ENCODE results near the gene SPATA6L. TPM values are rescaled to one million over a fixed set of nuclear protein-coding genes. Genes with fewer than 3 reads are reported as not detected.

SPATA6L gene
- total and polyA plus RNA-seq, 2 of the 4 experiments (the other 2 are of a cell fraction): 0.18 to 0.84 TPM

GRCh38 chr9:4630836-4631235, 35.4 kb downstream of the SPATA6L start:
- no peaks in the 10 kb centered on the region for H4K20me1 ChIP-seq (ENCODE audit: insufficient read depth, low read length)
- H3K27ac ChIP-seq (ENCODE audit: insufficient read depth, low read length): no peak overlapping the region
- H4K8ac ChIP-seq (ENCODE audit: low read depth in 2 of 2, low read length in 2 of 2): no peak overlapping the region
- H3K56ac ChIP-seq (ENCODE audit: extremely low read depth, insufficient read depth, low read length): no peak overlapping the region
- H3K27me3 ChIP-seq (ENCODE audit: control insufficient read depth, insufficient read depth, low read length): no peaks in the 10 kb centered on the region; the same call in none of the 2 replicates
- H3K23ac ChIP-seq (ENCODE audit: low read depth, low read length): no peak overlapping the region
- no peaks in the 10 kb centered on the region for H3K4me1 ChIP-seq (ENCODE audit: control insufficient read depth, insufficient read depth, low read length)
- H3K79me1 ChIP-seq (ENCODE audit: low read depth in 1 of 2, low read length in 2 of 2): no peaks in the 10 kb centered on the region
- H2AK5ac ChIP-seq (ENCODE audit: low read depth, low read length): no peak overlapping the region
- no peak overlapping the region for H4K5ac ChIP-seq (ENCODE audit: low read depth, low read length)
- no CpG with 5 or more reads among the region's 2 CpGs for WGBS, 2 experiments (ENCODE audit: extremely low coverage in 2 of 2, insufficient read length in 1 of 2)
- DNase-seq (no peak), ATAC-seq (ENCODE audit: low read depth) (no peak)
- BruUV-seq (replicated peaks): no TSS peak
- ChIA-PET CTCF (no interaction called here), POLR2A (ENCODE audit: unreplicated experiment) (no interaction called here)
- H2BK5ac ChIP-seq (ENCODE audit: low read depth, low read length, poor library complexity, severe bottlenecking): no peak overlapping the region
- no peak overlapping the region for H3K4me3 ChIP-seq (ENCODE audit: insufficient read depth, low read depth, low read length)
- no peak overlapping the region for H3K4me2 ChIP-seq (ENCODE audit: low read depth, low read length)
- no peak overlapping the region for H2BK15ac ChIP-seq (ENCODE audit: low read depth, low read length)
- no peaks in the 10 kb centered on the region for H3K9me1 ChIP-seq (ENCODE audit: insufficient read depth, low read length)
- no peak overlapping the region for H2AK9ac ChIP-seq (replicated peaks; ENCODE audit: low read depth, low read length, poor library complexity)
- TF ChIP-seq POLR2A (IDR thresholded peaks at IDR 0.05; ENCODE audit: low read depth, low read length) (no peak), ELK1 (IDR thresholded peaks at IDR 0.05; ENCODE audit: borderline replicate concordance, low read depth, low read length) (no peak), MAFK (IDR thresholded peaks at IDR 0.05; ENCODE audit: low read depth, low read length) (no peak), FOS (IDR thresholded peaks at IDR 0.05; ENCODE audit: low read depth, low read length) (no peak), CTCF (conservative IDR thresholded peaks at IDR 0.05; ENCODE audit: low read depth, low read length) (no peak), MXI1 (IDR thresholded peaks at IDR 0.05; ENCODE audit: borderline replicate concordance, low read depth, low read length) (no peak)
- H3K9ac ChIP-seq (ENCODE audit: low read depth, low read length): no peak overlapping the region
- H3K36me3 ChIP-seq (ENCODE audit: control insufficient read depth, insufficient read depth, low read length): no peaks in the 10 kb centered on the region
- no peaks in the 10 kb centered on the region for H3K9me3 ChIP-seq (ENCODE audit: control insufficient read depth, insufficient read depth, low read length)
- no peak overlapping the region for H2BK120ac ChIP-seq (ENCODE audit: low read depth, low read length)
- H3K4ac ChIP-seq (ENCODE audit: low read depth, low read length): no peak overlapping the region
- no peak overlapping the region for H2AFZ ChIP-seq (replicated peaks; ENCODE audit: low read length, poor library complexity)
- intact Hi-C loops (cut with micrococcal nuclease): loop anchor here (10.0 kb wide), 1 partner anchor 56 kb away; no protein-coding TSS in a partner anchor
- no peak overlapping the region for H2BK20ac ChIP-seq (ENCODE audit: low read depth, low read length)
- no peak overlapping the region for H3K18ac ChIP-seq (ENCODE audit: low read depth, low read length)
- H4K91ac ChIP-seq (ENCODE audit: insufficient read depth, low read depth, low read length): no peak overlapping the region
- no peak overlapping the region for H3K14ac ChIP-seq (replicated peaks; ENCODE audit: low read depth, low read length)
- in situ Hi-C loops (cut with MboI; ENCODE audit: low sequenced_read_pairs): no loop called here
- dilution Hi-C loops (cut with HindIII; ENCODE audit: low sequenced_read_pairs, unreplicated experiment): no loop called here
